ENCODE results near the gene DOCK4.

DOCK4 gene

DNA sequence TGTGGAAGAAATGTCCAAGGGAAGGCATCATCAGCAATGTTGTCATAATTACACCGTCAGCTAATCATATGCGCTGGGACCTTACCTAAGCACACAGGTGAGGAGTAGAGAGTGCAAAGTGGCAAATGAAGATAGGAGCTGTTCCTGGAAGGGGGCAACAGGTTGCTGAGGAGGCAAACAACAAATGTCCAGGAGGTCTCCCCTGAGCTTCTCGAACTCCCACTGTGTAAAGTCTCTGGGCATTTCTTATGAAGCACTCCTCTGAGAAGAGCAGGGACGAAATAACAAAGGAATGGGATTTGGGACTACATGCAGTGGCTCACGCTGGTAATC is 152.5 kb downstream of the DOCK4 start:
- no peak for DNase-seq (ENCODE audit: low read depth)

DNA sequence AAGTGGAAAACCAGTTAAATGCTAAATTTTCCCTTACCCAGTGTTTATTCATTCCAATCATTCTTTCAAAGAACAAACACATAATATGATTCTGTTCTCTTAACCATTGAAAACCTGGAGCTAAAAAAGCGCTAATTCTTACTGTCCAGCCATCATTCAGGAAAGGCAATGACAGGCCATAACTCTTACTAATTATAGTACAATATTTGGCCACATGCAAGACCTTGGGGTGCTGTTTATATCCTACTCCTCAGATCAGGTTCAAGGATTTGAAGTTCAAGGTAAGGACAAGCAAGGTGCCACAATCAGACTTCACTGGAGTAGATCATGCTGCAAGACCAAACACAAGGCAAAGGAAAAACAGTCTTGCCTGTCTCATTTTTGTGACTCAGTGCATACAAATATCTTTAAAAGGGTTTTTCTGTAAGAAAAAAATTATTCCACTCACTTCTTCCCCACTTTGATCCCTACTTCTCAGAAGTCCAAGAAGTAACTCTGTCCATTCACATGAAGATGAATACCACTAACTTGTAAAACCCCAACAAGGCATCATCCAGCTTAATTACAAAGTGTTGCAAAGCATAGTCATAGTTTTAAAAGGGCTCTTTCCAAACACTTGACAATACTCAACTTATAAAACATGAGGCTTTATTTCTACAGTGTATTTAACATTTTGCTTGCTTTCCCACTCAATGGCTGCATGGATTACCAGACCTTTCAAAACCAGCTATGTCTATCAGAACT is 153.0 kb downstream of the DOCK4 start:
- DNase-seq (ENCODE audit: low read depth), result no peak

DNA sequence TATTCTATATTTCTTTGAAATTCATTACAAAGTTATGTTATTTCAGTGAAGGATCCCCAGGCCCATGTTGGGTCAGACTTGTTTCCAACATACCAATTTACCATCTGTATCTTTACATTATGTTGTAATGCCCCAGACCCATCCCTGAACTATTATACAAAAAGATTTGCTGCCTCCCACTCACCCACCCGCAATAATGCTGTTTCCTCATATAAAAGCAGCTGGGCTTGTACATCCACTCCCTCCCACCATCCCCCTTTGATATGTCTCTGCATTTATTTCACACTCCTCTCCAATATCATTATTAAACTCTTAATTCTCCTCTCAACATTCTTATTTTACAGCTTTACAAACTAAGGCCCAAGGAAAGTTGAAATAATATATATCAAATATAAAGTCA is 153.7 kb downstream of the DOCK4 start:
- no peak for DNase-seq (ENCODE audit: low read depth)

DNA sequence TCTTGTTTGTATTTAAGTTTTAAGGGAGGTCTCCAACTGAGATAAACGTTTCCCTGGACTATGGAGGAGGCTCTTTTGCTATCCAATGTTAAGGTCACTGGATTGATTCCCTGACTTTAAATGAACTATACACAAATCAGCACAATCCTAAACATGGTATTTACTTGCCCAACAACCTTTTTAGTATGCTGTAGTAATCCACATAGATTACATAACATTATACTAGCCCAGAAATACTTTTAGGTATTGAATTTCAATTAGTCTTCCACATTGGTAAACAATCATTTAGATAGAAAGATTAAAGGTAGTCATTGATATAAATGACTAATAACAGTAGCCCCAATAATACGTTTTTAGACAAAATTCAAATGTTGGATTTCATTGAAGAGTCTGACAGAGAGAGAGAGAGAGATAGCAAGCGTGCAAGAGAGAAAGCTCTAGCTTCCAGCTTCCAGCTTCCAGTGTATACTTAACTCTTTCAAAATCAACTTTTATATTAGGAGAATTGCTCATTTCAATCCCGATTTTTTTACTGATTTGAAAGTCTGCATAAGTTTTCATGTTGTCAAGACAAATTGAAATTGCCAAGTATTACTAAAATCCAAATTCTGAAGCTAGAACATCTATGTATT is 155.8 kb downstream of the DOCK4 start:
- no peak for DNase-seq (ENCODE audit: low read depth)

GRCh38 chr7:112049555-112050249 is 156.5 kb downstream of the DOCK4 start:
- DNase-seq (ENCODE audit: low read depth), result no peak

DNA sequence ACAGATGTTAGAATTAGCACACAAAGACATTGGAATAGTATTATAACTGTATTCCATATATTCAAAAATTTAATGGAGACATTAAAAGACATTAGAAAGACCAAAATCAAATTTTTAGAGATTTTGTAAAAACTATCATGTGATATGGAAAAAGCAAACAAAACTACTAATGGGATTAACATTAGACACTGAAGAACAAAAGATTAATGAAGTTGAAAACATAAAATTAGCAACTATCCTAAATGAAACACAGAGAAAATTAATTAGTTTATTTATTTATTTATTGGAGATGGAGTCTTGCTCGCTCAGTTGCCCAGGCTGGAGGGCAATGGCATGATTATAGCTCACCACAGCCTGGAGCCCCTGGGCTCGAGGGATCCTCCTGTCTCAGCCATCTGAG is 158.8 kb downstream of the DOCK4 start:
- DNase-seq (ENCODE audit: low read depth), result no peak

GRCh38 chr7:112045222-112045621 is 161.0 kb downstream of the DOCK4 start:
- no peak for DNase-seq (ENCODE audit: low read depth)

DNA sequence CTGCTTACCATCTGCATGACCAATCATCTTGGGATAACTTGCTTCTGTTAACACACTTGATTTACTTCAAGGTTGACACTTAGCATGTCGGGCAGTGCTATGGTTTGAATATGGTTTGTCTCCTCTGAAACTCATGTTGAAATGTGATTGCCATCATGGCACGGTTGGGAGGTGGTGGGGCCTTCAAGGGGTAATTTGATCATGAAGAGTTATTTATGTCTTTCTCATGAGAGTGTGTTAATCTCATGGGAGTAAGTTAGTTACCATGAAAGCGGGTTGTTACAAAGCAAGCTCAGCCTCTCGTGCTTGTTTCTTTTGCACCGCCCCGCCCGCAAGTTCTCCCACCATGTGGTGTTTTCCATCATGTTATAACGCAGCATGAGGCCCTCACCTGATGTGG is 163.6 kb downstream of the DOCK4 start:
- DNase-seq (ENCODE audit: low read depth), result no peak

DNA sequence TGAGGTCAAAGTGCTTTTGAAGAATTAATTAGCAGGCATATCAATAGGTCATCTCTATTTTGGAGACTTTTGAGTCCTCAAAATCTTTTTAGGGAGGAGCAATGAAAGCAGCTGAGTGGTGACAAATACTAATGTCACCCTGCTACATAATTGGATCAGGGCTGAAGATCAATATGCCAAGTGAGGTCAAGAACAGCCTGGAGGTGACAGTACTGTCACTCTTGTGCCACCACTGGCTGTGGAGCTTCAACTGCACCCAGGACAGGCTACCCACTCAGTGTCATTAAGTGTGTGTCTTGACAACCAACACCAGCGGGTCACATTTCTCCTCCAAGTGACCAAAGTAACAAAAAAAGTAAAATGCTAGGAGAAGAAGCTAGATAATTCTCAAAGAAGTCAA is 167.8 kb downstream of the DOCK4 start:
- DNase-seq (ENCODE audit: low read depth), result no peak

- no peak for DNase-seq (ENCODE audit: low read depth)
Measured at GRCh38 chr7:112036071-112036470, 170.1 kb downstream of the DOCK4 start.

- DNase-seq (ENCODE audit: low read depth), result no peak
Measured at GRCh38 chr7:112031689-112032088, 174.5 kb downstream of the DOCK4 start.

- DNase-seq (ENCODE audit: low read depth), result no peak
Measured at GRCh38 chr7:112025556-112025955, 180.6 kb downstream of the DOCK4 start.

GRCh38 chr7:112023786-112024185 is 182.4 kb downstream of the DOCK4 start:
- DNase-seq (ENCODE audit: low read depth), result no peak

DNA sequence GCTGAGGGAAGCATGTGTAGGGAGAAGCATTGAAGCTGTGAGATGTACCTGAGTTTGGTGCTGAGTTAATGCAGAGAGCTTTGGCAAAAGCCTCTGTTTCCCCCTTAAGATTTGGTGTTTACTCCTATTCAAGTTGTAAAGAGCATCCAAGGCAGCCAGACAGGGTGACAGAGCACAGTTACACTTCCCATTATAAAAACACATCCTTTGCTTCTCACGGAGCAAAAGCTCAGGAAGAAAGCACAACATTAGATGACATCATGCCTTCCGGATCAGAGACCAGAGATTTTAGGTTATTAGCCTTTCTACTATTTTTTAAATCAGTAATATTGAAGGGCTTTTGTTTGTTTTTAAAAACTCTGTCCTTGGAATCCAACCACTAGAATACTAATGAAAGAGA is 182.9 kb downstream of the DOCK4 start:
- DNase-seq (ENCODE audit: low read depth), result no peak

DNA sequence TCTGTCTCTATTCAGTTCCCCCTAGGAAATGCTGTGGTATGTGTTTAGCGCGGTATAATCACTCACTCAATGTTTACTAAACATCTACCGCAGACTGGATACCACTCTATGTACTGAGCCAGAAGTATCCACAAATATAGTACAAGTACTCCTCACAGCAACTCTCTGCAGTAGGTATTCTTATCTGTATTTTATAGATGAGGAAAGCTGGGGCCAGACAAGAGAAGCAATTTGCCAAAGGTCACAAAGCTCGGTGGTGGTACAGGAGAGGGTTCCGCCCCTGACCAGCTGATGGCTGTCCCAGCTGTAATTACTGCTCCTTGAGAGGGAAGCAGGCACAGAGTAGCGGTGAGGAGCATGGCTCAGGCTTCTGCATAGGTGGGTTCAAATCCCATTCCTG is 184.1 kb downstream of the DOCK4 start:
- DNase-seq (ENCODE audit: low read depth), result no peak

DNA sequence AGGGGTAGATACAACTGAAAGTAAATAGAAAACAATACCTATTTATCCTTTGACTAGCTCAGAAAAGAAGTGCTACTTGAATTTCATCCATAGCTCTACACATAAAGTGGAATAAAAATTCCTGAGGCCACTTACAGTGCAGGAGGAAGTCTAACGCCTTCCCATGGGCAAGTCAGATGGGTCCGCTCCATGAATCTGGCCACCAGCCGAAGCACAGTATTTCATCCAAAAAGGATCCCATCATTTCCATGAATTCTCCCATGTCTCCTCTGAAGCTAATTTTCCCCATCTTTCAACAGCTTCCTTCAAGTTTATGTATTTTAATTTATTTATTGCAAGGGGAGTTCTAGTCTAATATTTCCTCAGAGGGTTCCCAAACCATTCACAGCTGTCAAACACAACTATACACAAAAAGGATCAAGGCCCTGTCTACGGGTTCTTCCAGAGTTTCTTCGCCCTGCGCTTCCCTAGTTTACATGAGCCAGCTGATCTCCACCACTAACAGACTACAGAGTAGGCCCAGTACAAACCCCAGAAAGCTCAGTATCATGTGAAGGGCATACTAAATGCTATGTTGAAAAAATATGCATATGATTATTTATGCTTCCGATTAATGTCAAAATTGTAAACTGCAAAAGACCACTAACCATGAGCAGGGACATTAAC is 184.7 kb downstream of the DOCK4 start:
- DNase-seq (ENCODE audit: low read depth), result no peak

DNA sequence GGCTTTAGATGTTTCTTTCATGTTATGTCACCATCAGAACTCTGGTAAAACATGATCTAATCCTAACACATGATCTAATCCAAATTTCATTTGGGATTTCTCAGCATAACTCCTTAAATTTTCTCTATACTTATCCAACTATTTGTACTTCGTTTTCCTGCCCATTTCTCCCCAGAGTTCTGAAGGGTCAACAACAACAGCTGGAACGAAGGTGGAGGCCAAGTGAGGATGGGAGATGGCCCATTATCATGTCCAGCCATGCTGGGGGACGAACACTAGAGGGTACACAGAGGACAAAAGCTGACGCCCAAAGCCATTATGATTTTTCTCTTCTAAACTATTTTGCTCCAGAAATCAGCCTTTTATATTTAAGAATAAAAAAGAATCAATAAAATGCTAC is 185.4 kb downstream of the DOCK4 start:
- DNase-seq (ENCODE audit: low read depth), result no peak

GRCh38 chr7:112019932-112020331 is 186.3 kb downstream of the DOCK4 start:
- no peak for DNase-seq (ENCODE audit: low read depth)

DNA sequence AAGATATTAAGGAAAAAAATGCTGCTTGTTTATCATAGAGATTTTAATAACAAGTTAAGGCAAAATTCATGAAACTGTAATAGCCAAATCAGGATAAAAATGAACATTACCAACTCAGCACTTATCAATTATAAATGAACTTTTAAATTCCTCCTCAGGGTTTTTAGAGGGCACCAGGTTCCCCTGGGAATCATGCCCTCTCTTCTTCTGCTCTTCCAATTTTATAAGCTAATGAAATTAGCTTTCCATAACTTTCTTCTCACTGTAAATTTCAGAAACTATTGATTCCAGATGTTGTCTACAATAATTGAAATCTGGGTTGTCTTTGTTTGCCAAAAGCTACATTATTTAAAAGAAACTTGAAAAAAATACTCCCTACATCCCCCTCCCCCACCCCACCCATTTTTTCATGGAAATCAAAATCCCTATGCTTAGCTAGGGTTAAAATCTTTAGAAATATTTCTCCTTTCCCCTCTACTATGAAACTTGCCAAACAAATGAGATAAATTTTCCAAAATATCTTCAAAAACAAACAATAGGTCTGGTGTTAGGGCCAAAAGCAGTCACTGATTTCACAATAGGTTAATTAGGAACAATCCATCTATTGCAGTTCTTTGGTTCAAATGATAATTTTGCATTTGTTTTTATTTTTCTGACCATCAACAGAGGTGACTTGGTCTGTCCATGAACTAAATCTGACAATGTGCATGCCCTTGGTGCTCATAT is 187.7 kb downstream of the DOCK4 start:
- no peak for DNase-seq (ENCODE audit: low read depth)

DNA sequence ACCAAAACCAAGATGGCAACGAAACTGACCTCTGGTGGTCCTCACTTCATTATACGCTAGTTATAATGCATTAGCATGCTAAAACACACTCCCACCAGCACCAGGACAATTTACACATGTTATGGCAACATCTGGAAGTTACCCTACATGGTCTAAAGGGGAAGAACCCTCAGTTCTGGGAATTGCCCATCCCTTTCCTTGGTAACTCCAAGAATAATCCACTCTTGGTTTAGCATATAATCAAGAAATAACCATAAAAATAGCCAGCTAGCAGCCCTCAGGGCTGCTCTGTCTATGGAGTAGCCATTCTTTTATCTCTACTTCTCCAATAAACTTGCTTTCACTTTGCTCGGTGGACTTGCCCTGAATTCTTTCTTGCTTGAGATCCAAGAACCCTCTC is 191.1 kb downstream of the DOCK4 start:
- no peak for DNase-seq (ENCODE audit: low read depth)

DNA sequence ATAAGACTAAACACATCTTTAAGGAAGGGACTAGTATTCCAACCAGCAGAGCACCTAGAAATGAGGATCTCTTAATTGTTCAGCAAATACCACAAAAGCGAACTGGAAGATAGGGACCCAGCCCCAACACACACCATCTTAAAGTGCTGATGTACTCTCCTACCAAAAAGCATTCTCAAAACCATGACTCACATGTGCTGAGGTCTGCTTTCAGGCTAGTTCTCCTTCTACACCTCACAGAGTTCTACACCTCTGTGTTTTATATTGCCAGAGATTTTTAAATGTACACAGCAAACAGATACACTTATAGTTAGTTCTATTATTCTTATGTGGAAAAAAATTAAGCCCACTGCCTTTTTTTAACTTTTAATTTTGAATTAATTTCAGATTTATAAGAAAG is 191.9 kb downstream of the DOCK4 start:
- DNase-seq (ENCODE audit: low read depth), result no peak

GRCh38 chr7:112013274-112013673 is 192.9 kb downstream of the DOCK4 start:
- no peak for DNase-seq (ENCODE audit: low read depth)
